RWPE2 (cell line): ENCODE results near the gene ARMH4.

Source experiments
- ATAC-seq: fragments of 200-7000 bp; cut with Tn5 transposase; 3 replicates; pipeline ENCODE4 v1.9.1; 2021; ENCODE audit warnings: low read depth
- DNase-seq: peaks from one replicate; pipeline ENCODE4 v3.0.0-alpha.2; 2020; ENCODE audit warnings: low spot score
- H3K27ac ChIP-seq: fragments of 450-650 bp; 2 replicates; pipeline ENCODE4 v1.5.1; 2017; ENCODE audit warnings: mild to moderate bottlenecking; ENCODE audit not compliant: poor library complexity, severe bottlenecking
- H3K27me3 ChIP-seq: fragments of 250-450 bp; sonication (Bioruptor Pico); 2 replicates; pipeline ENCODE4 v1.5.1; 2021; ENCODE audit warnings: mild to moderate bottlenecking, moderate library complexity; ENCODE audit not compliant: insufficient read depth, poor library complexity, severe bottlenecking
- H3K36me3 ChIP-seq: fragments of 250-450 bp; sonication (Bioruptor Pico); 2 replicates; pipeline ENCODE4 v1.5.1; 2020; ENCODE audit warnings: low read depth, mild to moderate bottlenecking, moderate library complexity
- H3K4me1 ChIP-seq: fragments of 250-450 bp; sonication (Bioruptor Pico); 2 replicates; pipeline ENCODE4 v1.5.1; 2021; ENCODE audit warnings: mild to moderate bottlenecking, moderate library complexity; ENCODE audit not compliant: insufficient read depth, poor library complexity, severe bottlenecking
- H3K4me3 ChIP-seq: fragments of 250-450 bp; sonication (Bioruptor Pico); 2 replicates; pipeline ENCODE4 v1.5.1; 2021; ENCODE audit warnings: mild to moderate bottlenecking, moderate library complexity; ENCODE audit not compliant: severe bottlenecking
- H3K9me3 ChIP-seq: fragments of 250-450 bp; sonication (Bioruptor Pico); 2 replicates; pipeline ENCODE4 v1.5.1; 2021; ENCODE audit warnings: mild to moderate bottlenecking, moderate library complexity; ENCODE audit not compliant: severe bottlenecking
- CTCF ChIP-seq: fragments of 450-650 bp; IDR thresholded peaks from one replicate; pipeline ENCODE4 v1.5.1; 2017; ENCODE audit warnings: mild to moderate bottlenecking, moderate library complexity; ENCODE audit not compliant: poor library complexity, severe bottlenecking

The ARMH4 gene

GRCh38 chr14:57981817-57982560, 170.0 kb downstream of the ARMH4 start:
- Histone ChIP-seq H3K9me3 (no peaks in the 10 kb centered on the region), H3K4me1 (no peaks in the 10 kb centered on the region), H3K36me3 (no peaks in the 10 kb centered on the region), H3K27me3 (no peaks in the 10 kb centered on the region), H3K27ac (no peak overlapping the region), H3K4me3 (no peak overlapping the region)
- no peak for ATAC-seq
- no peak for TF ChIP-seq CTCF
- DNase-seq = no peak

GRCh38 chr14:57979376-57980048, 172.5 kb downstream of the ARMH4 start:
- H3K4me1 ChIP-seq = no peaks in the 10 kb centered on the region
- no peaks in the 10 kb centered on the region for H3K27me3 ChIP-seq
- TF ChIP-seq CTCF = no peak
- ATAC-seq = no peak
- no peak overlapping the region for H3K4me3 ChIP-seq
- no peaks in the 10 kb centered on the region for H3K9me3 ChIP-seq
- H3K27ac ChIP-seq = no peak overlapping the region
- DNase-seq = no peak
- H3K36me3 ChIP-seq = no peaks in the 10 kb centered on the region

GRCh38 chr14:57976701-57977100, 175.3 kb downstream of the ARMH4 start:
- no peak for TF ChIP-seq CTCF
- H3K36me3 ChIP-seq = no peaks in the 10 kb centered on the region
- no peaks in the 10 kb centered on the region for H3K4me1 ChIP-seq
- no peak overlapping the region for H3K4me3 ChIP-seq
- H3K9me3 ChIP-seq = no peaks in the 10 kb centered on the region
- H3K27me3 ChIP-seq = no peaks in the 10 kb centered on the region
- H3K27ac ChIP-seq = no peak overlapping the region
- no peak for DNase-seq
- ATAC-seq = no peak

- Histone ChIP-seq H3K27me3 (no peaks in the 10 kb centered on the region), H3K36me3 (no peaks in the 10 kb centered on the region), H3K27ac (no peak overlapping the region), H3K4me1 (no peaks in the 10 kb centered on the region), H3K9me3 (no peaks in the 10 kb centered on the region), H3K4me3 (no peak overlapping the region)
- DNase-seq = no peak
- TF ChIP-seq CTCF = no peak
- ATAC-seq = no peak
Observed at GRCh38 chr14:57974896-57975295, 177.1 kb downstream of the ARMH4 start.

- Histone ChIP-seq H3K27ac (no peak overlapping the region), H3K27me3 (peaks cover 17% of the 10 kb centered on the region), H3K36me3 (no peaks in the 10 kb centered on the region), H3K4me1 (no peaks in the 10 kb centered on the region), H3K4me3 (no peak overlapping the region), H3K9me3 (no peaks in the 10 kb centered on the region)
- no peak for DNase-seq
- no peak for ATAC-seq
- TF ChIP-seq CTCF = no peak
Observed at GRCh38 chr14:57970594-57970993, 181.4 kb downstream of the ARMH4 start.
